T47D (cell line): ENCODE measurements around the gene FTSJ1.
"Not testable (repeated sequence)": the region's sequence is repeated elsewhere in the genome, so short reads cannot be mapped to it uniquely, and the experiment has no call there.

Experiments
- DNase-seq, 2 experiments: peaks; one replicate each; pipeline versions ENCODE4 v3.0.0 to v3.0.0-alpha.2; 2011 to 2012; ENCODE audit warnings: low read depth in 1 of 2, low spot score in 1 of 2
- JUND ChIP-seq: IDR thresholded peaks from 2 replicates; pipeline ENCODE4 v1.6.1; 2012; ENCODE audit warnings: low read depth
- in situ Hi-C: cut with HindIII; loops from 2 replicates; pipeline ENCODE4 v1.10.0; 2016; ENCODE audit warnings: low sequenced_read_pairs, low pct_unique_long_range_greater_than_20kb

Gene FTSJ1

GRCh38 chrX:48523682-48524081 lies 47.7 kb downstream of the FTSJ1 start:
- no peak for DNase-seq
- in situ Hi-C loops = no loop called here
- no peak for TF ChIP-seq JUND

GRCh38 chrX:48525853-48526252 lies 49.9 kb downstream of the FTSJ1 start:
- in situ Hi-C loops, DNase-seq: not testable (repeated sequence)

- in situ Hi-C loops = no loop called here
- TF ChIP-seq JUND = no peak
- DNase-seq = no peak
These were observed 54.7 kb downstream of the FTSJ1 start for GRCh38 chrX:48530736-48531135.

GRCh38 chrX:48531358-48531959 lies 55.5 kb downstream of the FTSJ1 start:
- DNase-seq = no peak
- no peak for TF ChIP-seq JUND
- in situ Hi-C loops = no loop called here

GRCh38 chrX:48532161-48532560 lies 56.2 kb downstream of the FTSJ1 start:
- TF ChIP-seq JUND = no peak
- in situ Hi-C loops = no loop called here
- DNase-seq = no peak

- TF ChIP-seq JUND = no peak
- DNase-seq = no peak
- in situ Hi-C loops = no loop called here
These were observed 57.2 kb downstream of the FTSJ1 start for GRCh38 chrX:48533165-48533564.
